ENCODE measurements around the gene METTL26. TPM values are rescaled to one million over a fixed set of nuclear protein-coding genes. Genes with fewer than 3 reads are reported as not detected.
A peak's percentile ranks its signal among the peaks of the same experiment; 100 is the strongest.

The METTL26 gene
- total and polyA plus RNA-seq, 2 of the 8 experiments (the other 6 are each of a cell fraction or from before 2014, with no cell fraction given) = 100 to 186 TPM

- Histone ChIP-seq H3K79me2 (ENCODE audit: control insufficient read depth in 1 of 2, insufficient read depth in 2 of 2, low read length in 2 of 2) (peaks cover 0 to 13% of the 10 kb centered on the region in 2 experiments; a peak in 1 of 4 replicates), H4K8ac (ENCODE audit: extremely low read depth, insufficient read depth, low read length) (peak overlapping the region; percentile 71), H3K27me3 (replicated peaks in 1 of 4; ENCODE audit: control insufficient read depth in 3 of 4, extremely low read depth in 1 of 4, insufficient read depth in 3 of 4, low read length in 3 of 4) (no peaks in the 10 kb centered on the region), H3K14ac (ENCODE audit: insufficient read length) (no peak overlapping the region), H3K23ac (ENCODE audit: insufficient read length) (no peak overlapping the region), H3K4me2 (ENCODE audit: insufficient read depth in 1 of 2, low read depth in 2 of 2, low read length in 2 of 2) (peak overlapping the region; percentile 46 to 83), H3K79me1 (ENCODE audit: low read depth, low read length) (peaks cover 13% of the 10 kb centered on the region), H3K9me3 (ENCODE audit: insufficient read depth in 2 of 2, low read depth in 1 of 2, low read length in 1 of 2) (no peaks in the 10 kb centered on the region), H2AK5ac (ENCODE audit: low read depth, low read length) (no peak overlapping the region; the same call in 1 of the 2 replicates), H4K5ac (ENCODE audit: insufficient read length, low read depth, low read length) (no peak overlapping the region), H3K18ac (ENCODE audit: extremely low read depth, low read length) (no peak overlapping the region), H2BK20ac (ENCODE audit: low read length) (no peak overlapping the region), H2BK12ac (ENCODE audit: low read depth, low read length) (no peak overlapping the region), H2BK120ac (replicated peaks; ENCODE audit: low read depth, low read length) (no peak overlapping the region), H3K4me3 (ENCODE audit: extremely low read depth in 1 of 4, insufficient read depth in 2 of 4, low read depth in 3 of 4, low read length in 4 of 4) (peak overlapping the region; percentile 71 to 89 (median 76)), H2BK15ac (ENCODE audit: low read length) (0 out of 2 replicates have a peak overlapping the region, but pooled peaks have one; percentile 29), H4K20me1 (replicated peaks in 1 of 2; ENCODE audit: control insufficient read depth in 1 of 2, insufficient read depth in 2 of 2, low read length in 2 of 2) (peaks cover 5 to 26% of the 10 kb centered on the region in 2 experiments), H2BK5ac (ENCODE audit: low read depth, low read length) (no peak overlapping the region), H4K91ac (replicated peaks; ENCODE audit: insufficient read length, low read length) (no peak overlapping the region), H3K36me3 (ENCODE audit: control insufficient read depth in 2 of 4, insufficient read depth in 4 of 4, low read length in 3 of 4) (peaks cover 13 to 44% (median 33%) of the 10 kb centered on the region in 4 experiments), H3K23me2 (ENCODE audit: low read depth, low read length) (peaks cover 5% of the 10 kb centered on the region; the same call in 1 of the 2 replicates), H3K56ac (replicated peaks; ENCODE audit: insufficient read length, low read depth, low read length) (peak overlapping the region; percentile 39), H3K4me1 (replicated peaks in 1 of 4; ENCODE audit: control insufficient read depth in 3 of 4, insufficient read depth in 4 of 4, low read length in 3 of 4) (peaks cover 0 to 8% (median 5%) of the 10 kb centered on the region in 4 experiments; a peak in 5 of 7 replicates), H3K27ac (ENCODE audit: low read depth, low read length) (peak overlapping the region; percentile 23; the same call in 1 of the 2 replicates), H3K4ac (replicated peaks; ENCODE audit: insufficient read length, low read depth, low read length) (peak overlapping the region; percentile 85), H3K9ac (replicated peaks in 1 of 4; ENCODE audit: extremely low read depth in 1 of 4, low read depth in 3 of 4, low read length in 3 of 4) (peak overlapping the region; percentile 38 to 75 (median 57)), H2AFZ (ENCODE audit: low read length) (no peak overlapping the region)
- FAIRE-seq = no peak
- no peak for DNase-seq (ENCODE audit: low read depth in 1 of 2, low spot score in 2 of 2)
- 32% methylated on average over 33 of the region's 50 CpGs; no CpG with 5 or more reads in 1 of the 2 experiments for WGBS, 2 experiments (ENCODE audit: extremely low coverage in 1 of 2, insufficient coverage in 1 of 2, insufficient read length in 1 of 2, insufficient replicate concordance in 2 of 2, low coverage in 1 of 2, low lambda C conversion rate in 2 of 2, missing lambda C conversion rate in 1 of 2)
- ChIA-PET CTCF (ENCODE audit: partially characterized antibody) (interaction anchor here (1.4 to 12.0 kb wide), 4 partner anchors 9 to 233 kb away, joined by 3 to 104 read pairs (median 40); partner anchors contain the start of genes WDR24 and WDR90), POLR2A (ENCODE audit: partially characterized antibody) (interaction anchor here (1.3 to 17.4 kb wide), 5 partner anchors 10 to 143 kb away, joined by 4 to 214 read pairs (median 5); partner anchors contain the start of genes JMJD8, RHBDL1, STUB1 and WDR90)
- TF ChIP-seq TEAD4 (IDR thresholded peaks at IDR 0.05; ENCODE audit: low read depth, low read length) = no peak
- no peak for TF ChIP-seq CBX5 (IDR thresholded peaks at IDR 0.05; ENCODE audit: low read depth, low read length)
- TF ChIP-seq JUN (IDR thresholded peaks at IDR 0.05; ENCODE audit: low read depth, low read length) = no peak
- TF ChIP-seq SIX5 (IDR thresholded peaks at IDR 0.05; ENCODE audit: low read depth, low read length) = no peak
- TF ChIP-seq, protein P1, sequence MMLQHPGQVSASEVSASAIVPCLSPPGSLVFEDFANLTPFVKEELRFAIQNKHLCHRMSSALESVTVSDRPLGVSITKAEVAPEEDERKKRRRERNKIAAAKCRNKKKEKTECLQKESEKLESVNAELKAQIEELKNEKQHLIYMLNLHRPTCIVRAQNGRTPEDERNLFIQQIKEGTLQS (IDR thresholded peaks at IDR 0.05; ENCODE audit: insufficient read depth, low read depth, low read length) = no peak
- no peak for TF ChIP-seq CREB1 (IDR thresholded peaks at IDR 0.05)
- TF ChIP-seq, protein P2, sequence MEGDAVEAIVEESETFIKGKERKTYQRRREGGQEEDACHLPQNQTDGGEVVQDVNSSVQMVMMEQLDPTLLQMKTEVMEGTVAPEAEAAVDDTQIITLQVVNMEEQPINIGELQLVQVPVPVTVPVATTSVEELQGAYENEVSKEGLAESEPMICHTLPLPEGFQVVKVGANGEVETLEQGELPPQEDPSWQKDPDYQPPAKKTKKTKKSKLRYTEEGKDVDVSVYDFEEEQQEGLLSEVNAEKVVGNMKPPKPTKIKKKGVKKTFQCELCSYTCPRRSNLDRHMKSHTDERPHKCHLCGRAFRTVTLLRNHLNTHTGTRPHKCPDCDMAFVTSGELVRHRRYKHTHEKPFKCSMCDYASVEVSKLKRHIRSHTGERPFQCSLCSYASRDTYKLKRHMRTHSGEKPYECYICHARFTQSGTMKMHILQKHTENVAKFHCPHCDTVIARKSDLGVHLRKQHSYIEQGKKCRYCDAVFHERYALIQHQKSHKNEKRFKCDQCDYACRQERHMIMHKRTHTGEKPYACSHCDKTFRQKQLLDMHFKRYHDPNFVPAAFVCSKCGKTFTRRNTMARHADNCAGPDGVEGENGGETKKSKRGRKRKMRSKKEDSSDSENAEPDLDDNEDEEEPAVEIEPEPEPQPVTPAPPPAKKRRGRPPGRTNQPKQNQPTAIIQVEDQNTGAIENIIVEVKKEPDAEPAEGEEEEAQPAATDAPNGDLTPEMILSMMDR (IDR thresholded peaks at IDR 0.05; ENCODE audit: control extremely low read depth in 1 of 3, insufficient read depth in 1 of 3, low read depth in 1 of 3, low read length in 3 of 3) = no peak
- TF ChIP-seq CBX8 (IDR thresholded peaks at IDR 0.05; ENCODE audit: borderline replicate concordance, low read depth, low read length) = no peak
- TF ChIP-seq SIN3A (conservative IDR thresholded peaks at IDR 0.05 in 1 of 2, IDR thresholded peaks at IDR 0.05 in 1 of 2; ENCODE audit: low read depth in 1 of 2, low read length in 2 of 2) = no peak
Measured at GRCh38 chr16:668519-669171, 32.5 kb upstream of the METTL26 start.

Data from H1 (cell line).